Measurements from ENCODE around the gene TRIM7. TPM values are rescaled to one million over a fixed set of nuclear protein-coding genes. Genes with fewer than 3 reads are reported as not detected.

The TRIM7 gene
- total and polyA plus RNA-seq, 2 experiments from 2014 or later: 0.53 to 0.56 TPM

GRCh38 chr5:181223058-181223728 lies 18.2 kb upstream of the TRIM7 start, which contains the start of gene TRIM41:
Gene TRIM41, plus strand, starts transcription at chr5:181223281. Its CDS starts 719 bp downstream, at chr5:181224000.
- peak within 1 kb of the TSS; percentile 82 for H3K4me2 ChIP-seq
- peaks cover 10% of the 10 kb centered on the region; the same call in 1 of the 2 replicates for H3K4me1 ChIP-seq (ENCODE audit: insufficient read depth)
- peaks cover 25% of the 10 kb centered on the region for H3K79me2 ChIP-seq (replicated peaks; ENCODE audit: insufficient read depth)
- H3K36me3 ChIP-seq (ENCODE audit: insufficient read depth): peaks cover 7% of the 10 kb centered on the region; the same call in 1 of the 2 replicates
- no peaks in the 10 kb centered on the region for H3K27me3 ChIP-seq (ENCODE audit: insufficient read depth)
- Mint-ChIP-seq H3K9me3 (peaks cover 14% of the 10 kb centered on the region), H3K4me1 (peaks cover 20% of the 10 kb centered on the region), H3K27me3 (ENCODE audit: insufficient read depth, low read depth, poor library complexity) (peaks cover 50% of the 10 kb centered on the region), H3K27ac (peak within 1 kb of the TSS; percentile 97), H3K4me3 (peak within 1 kb of the TSS; percentile 99), H3K36me3 (ENCODE audit: low read depth) (peaks cover 14% of the 10 kb centered on the region; the same call in 2 of the 3 replicates)
- DNase-seq (ENCODE audit: low spot score) (peak; percentile 99), ATAC-seq (peak; percentile 55)
- no peaks in the 10 kb centered on the region for H3K9me2 ChIP-seq (ENCODE audit: insufficient read depth)
- no peaks in the 10 kb centered on the region; the same call in 1 of the 2 replicates for H4K20me1 ChIP-seq (replicated peaks; ENCODE audit: insufficient read depth)
- peak within 1 kb of the TSS; percentile 88 for H3K27ac ChIP-seq (ENCODE audit: low read depth)
- H3K4me3 ChIP-seq: peak within 1 kb of the TSS; percentile 66
- H2AFZ ChIP-seq: peak within 1 kb of the TSS; percentile 91
- TF ChIP-seq ETS1 (IDR thresholded peaks at IDR 0.05) (peak; percentile 90), ZNF462 (CRISPR knock-in tag; IDR thresholded peaks at IDR 0.05) (no peak), POLR2AphosphoS5 (IDR thresholded peaks at IDR 0.05; ENCODE audit: low read depth) (peak; percentile 73), CREB1 (CRISPR knock-in tag; IDR thresholded peaks at IDR 0.05; ENCODE audit: low read depth) (peak; percentile 29; the same call in 1 of the 2 replicates), CTCF (conservative IDR thresholded peaks at IDR 0.05; ENCODE audit: low read depth in 2 of 2) (0 out of 4 replicates have a peak, but pooled peaks of 1 of the 2 experiments have one; percentile 7)
- H3F3A ChIP-seq (replicated peaks; ENCODE audit: low read depth): peaks cover 8% of the 10 kb centered on the region; the same call in 1 of the 2 replicates
